Measurements from ENCODE around the gene HDC. TPM values are rescaled to one million over a fixed set of nuclear protein-coding genes. Genes with fewer than 3 reads are reported as not detected.

The HDC gene
- total RNA-seq, 1 donor, result not detected

- Histone ChIP-seq H3K4me1 (ENCODE audit: insufficient read depth, low read length) (no peaks in the 10 kb centered on the region), H4K20me1 (ENCODE audit: insufficient read depth, low read length) (no peaks in the 10 kb centered on the region), H3K4me3 (ENCODE audit: insufficient read depth, low read length) (no peak overlapping the region), H2AFZ (ENCODE audit: low read length) (no peak overlapping the region), H3K27ac (ENCODE audit: low read depth, low read length) (no peak overlapping the region), H3K79me2 (ENCODE audit: insufficient read depth, low read length) (no peaks in the 10 kb centered on the region), H3K9me3 (ENCODE audit: low read depth, low read length) (no peaks in the 10 kb centered on the region), H3K4me2 (ENCODE audit: insufficient read depth, low read length) (no peak overlapping the region), H3K36me3 (ENCODE audit: insufficient read depth, low read length) (no peaks in the 10 kb centered on the region), H3K27me3 (ENCODE audit: insufficient read depth, low read length) (no peaks in the 10 kb centered on the region)
- DNase-seq (ENCODE audit: insufficient read length, low spot score, missing footprints), result no peak
- no peak for TF ChIP-seq CTCF (IDR thresholded peaks at IDR 0.05; ENCODE audit: extremely low read depth, low read depth, low read length)
Observed at GRCh38 chr15:50278496-50278895, 13.0 kb upstream of the HDC start.

GRCh38 chr15:50277370-50277769 is 11.8 kb upstream of the HDC start:
- H3K4me2 ChIP-seq (ENCODE audit: insufficient read depth, low read length), result no peak overlapping the region
- H4K20me1 ChIP-seq (ENCODE audit: insufficient read depth, low read length), result no peaks in the 10 kb centered on the region
- no peak overlapping the region for H3K4me3 ChIP-seq (ENCODE audit: insufficient read depth, low read length)
- H3K27ac ChIP-seq (ENCODE audit: low read depth, low read length), result no peak overlapping the region
- no peak for TF ChIP-seq CTCF (IDR thresholded peaks at IDR 0.05; ENCODE audit: extremely low read depth, low read depth, low read length)
- H3K4me1 ChIP-seq (ENCODE audit: insufficient read depth, low read length), result no peaks in the 10 kb centered on the region
- H2AFZ ChIP-seq (ENCODE audit: low read length), result no peak overlapping the region
- DNase-seq (ENCODE audit: insufficient read length, low spot score, missing footprints), result peak; percentile 27
- no peaks in the 10 kb centered on the region for H3K36me3 ChIP-seq (ENCODE audit: insufficient read depth, low read length)
- no peaks in the 10 kb centered on the region for H3K79me2 ChIP-seq (ENCODE audit: insufficient read depth, low read length)
- H3K27me3 ChIP-seq (ENCODE audit: insufficient read depth, low read length), result no peaks in the 10 kb centered on the region
- no peaks in the 10 kb centered on the region for H3K9me3 ChIP-seq (ENCODE audit: low read depth, low read length)

GRCh38 chr15:50275908-50276307 is 10.4 kb upstream of the HDC start:
- no peak for TF ChIP-seq CTCF (IDR thresholded peaks at IDR 0.05; ENCODE audit: extremely low read depth, low read depth, low read length)
- Histone ChIP-seq H3K27me3 (ENCODE audit: insufficient read depth, low read length) (no peaks in the 10 kb centered on the region), H4K20me1 (ENCODE audit: insufficient read depth, low read length) (no peaks in the 10 kb centered on the region), H3K4me2 (ENCODE audit: insufficient read depth, low read length) (no peak overlapping the region), H3K4me3 (ENCODE audit: insufficient read depth, low read length) (no peak overlapping the region), H3K79me2 (ENCODE audit: insufficient read depth, low read length) (no peaks in the 10 kb centered on the region), H3K27ac (ENCODE audit: low read depth, low read length) (no peak overlapping the region), H3K4me1 (ENCODE audit: insufficient read depth, low read length) (no peaks in the 10 kb centered on the region), H2AFZ (ENCODE audit: low read length) (no peak overlapping the region), H3K9me3 (ENCODE audit: low read depth, low read length) (no peaks in the 10 kb centered on the region), H3K36me3 (ENCODE audit: insufficient read depth, low read length) (no peaks in the 10 kb centered on the region)
- no peak for DNase-seq (ENCODE audit: insufficient read length, low spot score, missing footprints)

- Histone ChIP-seq H2AFZ (ENCODE audit: low read length) (no peak overlapping the region), H3K36me3 (ENCODE audit: insufficient read depth, low read length) (no peaks in the 10 kb centered on the region), H3K27me3 (ENCODE audit: insufficient read depth, low read length) (no peaks in the 10 kb centered on the region), H3K4me1 (ENCODE audit: insufficient read depth, low read length) (no peaks in the 10 kb centered on the region), H3K4me3 (ENCODE audit: insufficient read depth, low read length) (no peak overlapping the region), H4K20me1 (ENCODE audit: insufficient read depth, low read length) (no peaks in the 10 kb centered on the region), H3K79me2 (ENCODE audit: insufficient read depth, low read length) (no peaks in the 10 kb centered on the region), H3K27ac (ENCODE audit: low read depth, low read length) (no peak overlapping the region), H3K4me2 (ENCODE audit: insufficient read depth, low read length) (no peak overlapping the region), H3K9me3 (ENCODE audit: low read depth, low read length) (no peaks in the 10 kb centered on the region)
- DNase-seq (ENCODE audit: insufficient read length, low spot score, missing footprints), result no peak
- no peak for TF ChIP-seq CTCF (IDR thresholded peaks at IDR 0.05; ENCODE audit: extremely low read depth, low read depth, low read length)
Observed at GRCh38 chr15:50275091-50275490, 9.6 kb upstream of the HDC start.
